NCI-H1417 treated with DMSO at 0.1 percent for 48 hours (cell line): ENCODE measurements around the gene SLC25A27.

ENCODE experiments used
- DNase-seq: peaks from one replicate; lab custom pipeline; 2025; lab: John Stamatoyannopoulos, UW

Gene SLC25A27

GRCh38 chr6:46651816-46652215, 959 bp upstream of the SLC25A27 start:
- DNase-seq: no peak

DNA sequence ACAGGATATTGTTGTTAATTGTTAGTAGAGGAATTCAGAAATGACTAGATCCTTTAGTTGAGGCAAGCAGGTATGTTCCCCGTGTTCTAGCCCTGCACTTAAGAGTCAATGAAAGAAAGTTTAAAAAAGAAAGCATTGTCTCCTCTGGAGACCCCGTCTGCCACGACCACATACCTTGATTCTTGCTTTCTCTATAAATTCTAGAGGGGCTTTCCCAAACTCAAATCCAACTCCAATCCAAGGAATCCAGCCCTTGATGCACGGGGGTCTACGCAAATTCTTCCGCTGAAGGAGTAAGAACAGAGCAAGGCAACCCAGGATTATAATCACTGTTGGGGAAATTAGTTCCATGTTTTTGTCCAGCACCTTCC, 558 bp upstream of the SLC25A27 start:
- no peak for DNase-seq

DNA sequence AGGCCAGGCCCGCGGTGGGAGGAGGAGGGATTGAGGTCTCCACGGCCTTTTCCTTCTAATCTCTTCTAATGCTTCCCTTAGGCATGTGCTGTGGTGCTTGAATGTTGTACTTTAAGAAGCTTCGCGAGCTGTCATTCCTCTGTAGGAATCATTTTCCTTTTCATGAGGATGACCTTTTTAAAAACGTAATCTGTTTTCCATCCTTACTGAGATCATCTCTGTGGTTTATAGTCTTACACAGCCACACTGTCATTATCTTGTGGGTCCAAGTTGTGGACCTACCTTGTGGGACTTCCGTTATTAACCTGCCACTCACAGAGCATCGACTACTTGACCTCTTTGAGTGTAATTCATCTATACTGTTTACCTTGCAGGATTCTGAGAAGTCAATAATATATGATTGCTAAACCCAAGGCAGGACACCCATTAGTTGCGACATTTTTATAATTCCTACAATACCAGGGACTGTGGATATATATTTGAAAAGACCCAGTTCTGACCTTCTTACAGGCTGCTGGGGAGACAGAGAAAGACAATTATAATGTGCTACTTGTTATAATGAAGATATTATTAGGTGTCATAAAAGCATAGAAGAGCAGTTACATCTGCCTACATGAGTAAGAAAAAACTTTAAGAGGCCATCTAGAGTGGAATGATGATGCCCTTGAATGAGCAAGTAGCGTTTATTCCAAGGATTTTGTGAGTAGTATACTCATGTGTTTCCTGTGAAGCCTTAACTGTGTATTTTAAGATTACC, 842 bp downstream of the SLC25A27 start:
- DNase-seq: no peak

- DNase-seq: no peak
Observed at GRCh38 chr6:46655803-46656202, 3.0 kb downstream of the SLC25A27 start.

- DNase-seq: no peak
Observed at GRCh38 chr6:46657642-46658041, 4.9 kb downstream of the SLC25A27 start.

- DNase-seq: no peak
Observed at GRCh38 chr6:46661483-46661882, 8.7 kb downstream of the SLC25A27 start.

DNA sequence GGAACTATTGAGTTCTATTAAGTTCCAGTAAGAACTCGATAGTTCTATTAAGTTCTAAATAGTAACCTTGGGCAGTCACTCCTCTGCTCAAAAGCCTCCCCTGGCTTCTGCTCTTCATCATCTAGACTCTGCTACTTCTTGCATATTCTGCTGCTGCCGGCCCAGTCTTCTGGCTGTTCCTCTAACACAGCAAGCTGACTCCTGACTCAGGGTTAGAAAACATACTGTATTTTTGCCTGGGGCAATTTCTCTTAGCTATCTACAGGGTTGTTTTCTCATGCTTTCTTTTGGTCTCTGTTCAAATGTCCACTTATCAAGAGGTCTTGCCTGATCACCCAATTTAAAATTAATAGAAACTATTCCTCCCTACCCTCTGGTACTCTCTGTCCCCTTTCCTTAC, 14.6 kb downstream of the SLC25A27 start:
- no peak for DNase-seq

DNA sequence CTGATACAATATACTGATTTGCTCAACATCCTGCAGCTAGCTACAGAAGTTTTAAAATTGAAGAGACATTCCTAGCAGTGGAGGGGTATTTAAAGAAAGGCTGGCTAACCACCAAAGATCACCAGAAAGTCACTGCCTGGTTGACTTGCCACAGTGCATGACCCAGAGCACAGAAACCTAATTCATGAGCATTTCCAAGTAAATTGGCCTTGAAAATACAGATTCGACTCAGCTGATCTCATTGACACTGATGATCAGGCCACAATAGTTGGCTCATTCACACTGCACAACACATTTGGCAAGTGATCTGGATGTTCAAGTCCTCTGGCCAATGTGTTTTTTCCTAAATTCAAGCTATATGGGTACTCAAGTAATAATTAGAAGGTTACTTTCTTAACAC, 21.6 kb downstream of the SLC25A27 start:
- no peak for DNase-seq

GRCh38 chr6:46676604-46677313, 24.0 kb downstream of the SLC25A27 start:
- no peak for DNase-seq

GRCh38 chr6:46677314-46677654, 24.5 kb downstream of the SLC25A27 start:
- no peak for DNase-seq

DNA sequence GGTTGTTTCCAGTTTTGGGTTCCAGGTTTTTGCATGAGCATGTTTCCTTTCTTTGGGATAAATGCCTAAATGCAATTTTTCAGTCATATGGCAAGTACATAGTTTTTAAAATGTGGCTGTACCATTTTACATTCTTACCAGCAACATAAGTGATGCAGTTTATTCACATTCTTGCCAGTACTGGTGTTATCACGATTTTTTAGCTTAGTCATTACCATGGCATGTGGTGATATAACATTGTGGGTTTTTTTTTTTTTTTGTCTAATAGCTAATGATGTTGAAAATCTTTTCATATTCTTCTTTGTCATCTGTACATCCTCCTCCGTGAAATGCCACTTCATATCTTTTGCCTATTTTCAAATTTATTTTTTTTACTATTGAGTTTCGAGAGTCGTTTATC, 32.0 kb downstream of the SLC25A27 start:
- no peak for DNase-seq

GRCh38 chr6:46687619-46688097, 34.9 kb downstream of the SLC25A27 start, which contains the start of gene TDRD6:
Gene TDRD6 (plus strand): TSS chr6:46687885. CDS start chr6:46688129, 244 bp downstream.
- no peak for DNase-seq

- DNase-seq: no peak
Observed at GRCh38 chr6:46688117-46688965, 35.6 kb downstream of the SLC25A27 start.

- DNase-seq: no peak
Observed at GRCh38 chr6:46688966-46689335, 36.2 kb downstream of the SLC25A27 start.

GRCh38 chr6:46689657-46690056, 36.9 kb downstream of the SLC25A27 start:
- DNase-seq: no peak

DNA sequence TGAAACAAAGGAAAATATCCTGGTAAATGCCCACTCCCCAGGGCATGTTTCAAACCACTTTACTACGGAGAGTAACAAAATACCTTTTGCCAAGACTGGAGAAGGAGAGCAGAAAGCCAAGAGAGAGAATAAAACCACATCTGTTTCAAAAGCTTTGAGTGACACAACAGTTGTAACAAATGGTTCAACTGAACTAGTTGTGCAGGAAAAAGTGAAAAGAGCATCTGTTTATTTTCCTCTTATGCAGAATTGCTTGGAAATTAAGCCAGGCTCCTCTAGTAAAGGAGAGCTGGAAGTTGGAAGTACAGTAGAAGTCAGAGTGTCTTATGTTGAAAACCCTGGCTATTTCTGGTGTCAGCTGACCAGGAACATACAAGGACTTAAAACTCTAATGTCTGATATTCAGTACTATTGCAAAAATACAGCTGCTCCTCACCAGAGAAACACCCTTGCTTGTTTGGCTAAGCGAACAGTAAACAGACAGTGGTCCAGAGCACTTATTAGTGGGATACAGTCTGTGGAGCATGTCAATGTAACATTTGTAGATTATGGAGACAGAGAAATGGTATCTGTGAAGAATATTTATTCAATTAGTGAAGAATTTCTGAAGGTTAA, 37.5 kb downstream of the SLC25A27 start:
- DNase-seq: no peak

- no peak for DNase-seq
Observed at GRCh38 chr6:46690911-46691451, 38.2 kb downstream of the SLC25A27 start.

DNA sequence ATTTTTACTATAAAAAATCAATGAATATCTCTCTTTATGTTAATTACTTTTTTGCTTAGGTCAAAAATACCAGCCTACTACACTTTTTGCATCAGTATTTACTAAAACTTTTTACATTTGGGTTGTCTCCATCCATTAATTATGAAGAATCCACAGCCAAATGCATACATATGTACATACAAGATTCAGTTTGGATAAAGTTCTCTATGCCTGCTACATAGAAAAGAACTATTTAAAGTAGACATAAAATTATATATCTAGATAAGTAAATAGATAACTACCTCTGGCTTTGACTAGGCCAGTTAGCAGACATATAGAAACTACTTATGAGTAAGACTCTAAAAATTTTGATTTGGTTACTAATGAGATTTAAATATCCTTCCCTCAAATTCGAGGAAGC, 47.2 kb downstream of the SLC25A27 start:
- DNase-seq: no peak

GRCh38 chr6:46704562-46704961, 51.8 kb downstream of the SLC25A27 start:
- DNase-seq: no peak

DNA sequence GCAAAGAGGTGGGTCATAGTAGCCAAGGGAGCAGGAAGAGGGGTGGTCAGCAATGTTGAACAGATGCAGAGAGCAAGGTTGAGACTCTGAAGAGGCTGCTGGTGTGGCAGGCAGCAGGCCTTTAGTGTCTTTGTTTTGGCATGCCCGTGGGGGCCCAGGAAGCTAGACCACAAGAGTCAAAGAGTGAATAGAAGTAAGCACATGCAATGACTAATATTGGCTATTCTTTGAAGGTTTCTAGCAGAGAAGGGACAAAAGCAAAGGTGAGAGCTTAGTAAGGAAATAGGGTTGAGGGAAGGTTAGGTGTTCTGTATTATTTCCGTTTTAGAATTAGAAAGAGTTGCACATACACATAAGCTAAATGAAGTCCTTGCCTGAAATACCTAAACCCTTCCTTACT, 53.7 kb downstream of the SLC25A27 start:
- DNase-seq: no peak

DNA sequence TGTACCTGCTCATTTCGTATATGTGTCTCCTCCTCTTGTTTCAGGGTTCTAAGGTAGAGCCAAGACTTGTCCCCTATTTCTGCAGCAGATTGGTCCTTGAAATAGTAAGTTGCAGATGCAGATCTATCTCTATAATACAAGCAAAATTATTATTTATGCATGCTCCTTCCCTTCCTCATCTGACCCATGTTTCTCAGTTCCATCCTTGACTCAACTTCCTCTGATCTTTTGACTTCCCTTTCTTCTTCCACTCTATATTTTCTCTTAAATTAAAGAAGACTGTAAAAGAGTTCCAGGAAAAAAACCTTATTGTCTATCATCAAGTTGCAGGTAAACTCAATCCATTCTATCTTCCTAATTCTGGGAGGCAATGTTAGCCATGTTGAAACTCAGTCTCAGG, 58.7 kb downstream of the SLC25A27 start:
- DNase-seq: no peak

DNA sequence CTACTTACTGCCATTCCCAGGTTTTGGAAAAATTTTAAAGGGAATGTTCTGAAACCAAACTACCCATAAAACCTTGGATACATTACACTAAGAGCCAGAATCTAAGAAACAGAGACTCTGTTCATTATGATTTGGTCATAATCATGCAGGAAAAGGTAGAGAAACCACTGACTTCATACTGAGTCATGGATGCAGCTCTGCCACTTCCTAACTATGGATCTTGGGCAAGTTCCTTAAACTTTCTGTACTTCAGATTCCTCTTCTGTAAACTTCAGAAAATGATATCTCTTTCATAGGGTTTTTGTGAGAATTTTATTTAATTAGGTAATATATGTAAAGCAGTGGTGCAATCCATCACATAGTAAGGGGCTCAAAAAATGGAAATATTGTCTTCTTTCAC, 62.4 kb downstream of the SLC25A27 start:
- DNase-seq: no peak
